Panc1 (cell line): ENCODE data around the gene OR51B4. TPM values are rescaled to one million over a fixed set of nuclear protein-coding genes. Genes with fewer than 3 reads are reported as not detected.

Experiments
- ATAC-seq: fragments of 200-7000 bp; cut with Tn5 transposase; 2 replicates; pipeline ENCODE4 v1.9.1; 2020; ENCODE audit warnings: mild to moderate bottlenecking, moderate library complexity
- BruUV-seq: library from RNA; stranded (reverse); fragments of 400-500 nt; replicated peaks from 2 replicates; lab custom pipeline; 2021; lab: Mats Ljungman, UMichigan
- CTCF ChIA-PET: fragments of 300-600 bp; sonication (Branson Sonifier 250); formaldehyde crosslinking; loops from one replicate; lab custom pipeline; 2022; ENCODE audit warnings: antibody characterized with exemption; lab: Charles Lee
- POLR2A ChIA-PET: fragments of 300-600 bp; sonication (Branson Sonifier 250); formaldehyde crosslinking; loops from one replicate; lab custom pipeline; 2022; ENCODE audit warnings: antibody characterized with exemption; lab: Charles Lee
- DNase-seq: peaks from one replicate; pipeline ENCODE4 v3.0.0-alpha.2; 2010; ENCODE audit warnings: low read depth, low spot score
- H3K27ac ChIP-seq: 2 replicates; pipeline ENCODE4 v1.5.1; 2011; ENCODE audit warnings: mild to moderate bottlenecking, low read length, inconsistent platforms
- H3K27me3 ChIP-seq: fragments of 200-500 bp; sonication (Bioruptor generic); 2 replicates; pipeline ENCODE4 v1.6.0; 2014; ENCODE audit warnings: low read length, inconsistent platforms; ENCODE audit not compliant: control insufficient read depth, insufficient read depth
- H3K36me3 ChIP-seq: fragments of 200-500 bp; sonication (Bioruptor generic); 2 replicates; pipeline ENCODE4 v1.5.1; 2014; ENCODE audit warnings: inconsistent platforms, mild to moderate bottlenecking, low read length, moderate library complexity; ENCODE audit not compliant: control insufficient read depth, insufficient read depth
- H3K4me1 ChIP-seq: 2 replicates; pipeline ENCODE4 v1.5.1; 2011; ENCODE audit warnings: inconsistent platforms, mild to moderate bottlenecking, low read length, moderate library complexity; ENCODE audit not compliant: control insufficient read depth, insufficient read depth
- H3K4me3 ChIP-seq, 2 experiments: 2 replicates each; pipeline ENCODE4 v1.5.1; 2011 to 2012; ENCODE audit warnings: low read depth in 2 of 2, low read length in 2 of 2, mild to moderate bottlenecking in 2 of 2, inconsistent platforms in 1 of 2, moderate library complexity in 1 of 2
- H3K9me3 ChIP-seq: fragments of 200-500 bp; sonication (Bioruptor generic); 2 replicates; pipeline ENCODE4 v1.5.1; 2014; ENCODE audit warnings: low read depth, mild to moderate bottlenecking, inconsistent platforms, low read length, moderate library complexity; ENCODE audit not compliant: control insufficient read depth, insufficient read depth
- POLR2AphosphoS5 ChIP-seq: IDR thresholded peaks from 2 replicates; pipeline ENCODE4 v1.6.1; 2012; ENCODE audit warnings: mild to moderate bottlenecking, low read depth, low read length, moderate library complexity
- SIN3A ChIP-seq: IDR thresholded peaks from 2 replicates; pipeline ENCODE4 v1.6.1; 2012; ENCODE audit warnings: low read depth, mild to moderate bottlenecking, low read length, moderate library complexity, borderline replicate concordance; ENCODE audit not compliant: insufficient read depth
- TCF7L2 ChIP-seq: IDR thresholded peaks from 2 replicates; pipeline ENCODE4 v1.6.1; 2011; ENCODE audit warnings: mild to moderate bottlenecking, low read depth, low read length, inconsistent platforms
- in situ Hi-C: cut with HindIII; loops from 2 replicates; pipeline ENCODE4 v1.10.0; 2016; ENCODE audit warnings: low sequenced_read_pairs, low pct_unique_long_range_greater_than_20kb
- intact Hi-C: fragments of 100-400 bp; cut with micrococcal nuclease; formaldehyde crosslinking; loops from one replicate; pipeline ENCODE4 v1.10.0; 2022; ENCODE audit not compliant: unreplicated experiment
- total RNA-seq: library from RNA; stranded (reverse); gene quantifications from one replicate; pipeline ENCODE4 v1.2.1, GENCODE V29; 2021; ENCODE audit not compliant: unreplicated experiment
- TF ChIP-seq, protein P1 (sequence below): fragments of 450-650 bp; IDR thresholded peaks from 2 replicates; pipeline ENCODE4 v1.5.1; 2017; ENCODE audit warnings: mild to moderate bottlenecking
- TF ChIP-seq, protein P2 (sequence below), 2 experiments: IDR thresholded peaks; 2 replicates each; pipeline ENCODE4 v1.6.1; 2011 to 2012; ENCODE audit warnings: low read depth in 2 of 2, control low read depth in 1 of 2, low read length in 1 of 2, mild to moderate bottlenecking in 1 of 2, moderate library complexity in 1 of 2; ENCODE audit not compliant: insufficient read depth in 1 of 2

Gene OR51B4
- total RNA-seq, 1 experiment from 2014 or later = not detected

DNA sequence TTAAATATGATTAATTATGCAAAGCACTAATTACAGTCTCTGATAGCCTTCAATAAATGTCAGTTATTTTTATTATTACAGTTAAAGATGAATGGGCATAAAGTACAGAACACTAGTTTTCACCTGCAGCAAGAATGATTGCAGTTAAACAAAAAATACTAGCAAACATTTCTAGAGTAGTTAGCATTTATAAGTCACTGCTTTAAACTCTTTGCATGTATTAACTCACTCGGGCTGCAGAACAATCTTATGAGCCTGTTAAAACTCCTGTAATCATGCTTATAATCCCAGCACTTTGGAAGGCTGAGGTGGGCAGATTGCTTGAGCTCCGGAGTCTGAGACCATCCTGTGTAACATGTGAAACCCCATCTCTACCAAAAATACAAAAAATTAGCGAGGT lies 14.8 kb downstream of the OR51B4 start:
- no peak for DNase-seq
- TF ChIP-seq, protein P1, sequence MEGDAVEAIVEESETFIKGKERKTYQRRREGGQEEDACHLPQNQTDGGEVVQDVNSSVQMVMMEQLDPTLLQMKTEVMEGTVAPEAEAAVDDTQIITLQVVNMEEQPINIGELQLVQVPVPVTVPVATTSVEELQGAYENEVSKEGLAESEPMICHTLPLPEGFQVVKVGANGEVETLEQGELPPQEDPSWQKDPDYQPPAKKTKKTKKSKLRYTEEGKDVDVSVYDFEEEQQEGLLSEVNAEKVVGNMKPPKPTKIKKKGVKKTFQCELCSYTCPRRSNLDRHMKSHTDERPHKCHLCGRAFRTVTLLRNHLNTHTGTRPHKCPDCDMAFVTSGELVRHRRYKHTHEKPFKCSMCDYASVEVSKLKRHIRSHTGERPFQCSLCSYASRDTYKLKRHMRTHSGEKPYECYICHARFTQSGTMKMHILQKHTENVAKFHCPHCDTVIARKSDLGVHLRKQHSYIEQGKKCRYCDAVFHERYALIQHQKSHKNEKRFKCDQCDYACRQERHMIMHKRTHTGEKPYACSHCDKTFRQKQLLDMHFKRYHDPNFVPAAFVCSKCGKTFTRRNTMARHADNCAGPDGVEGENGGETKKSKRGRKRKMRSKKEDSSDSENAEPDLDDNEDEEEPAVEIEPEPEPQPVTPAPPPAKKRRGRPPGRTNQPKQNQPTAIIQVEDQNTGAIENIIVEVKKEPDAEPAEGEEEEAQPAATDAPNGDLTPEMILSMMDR = no peak
- TF ChIP-seq TCF7L2 (no peak), POLR2AphosphoS5 (no peak), SIN3A (no peak)
- TF ChIP-seq, protein P2, sequence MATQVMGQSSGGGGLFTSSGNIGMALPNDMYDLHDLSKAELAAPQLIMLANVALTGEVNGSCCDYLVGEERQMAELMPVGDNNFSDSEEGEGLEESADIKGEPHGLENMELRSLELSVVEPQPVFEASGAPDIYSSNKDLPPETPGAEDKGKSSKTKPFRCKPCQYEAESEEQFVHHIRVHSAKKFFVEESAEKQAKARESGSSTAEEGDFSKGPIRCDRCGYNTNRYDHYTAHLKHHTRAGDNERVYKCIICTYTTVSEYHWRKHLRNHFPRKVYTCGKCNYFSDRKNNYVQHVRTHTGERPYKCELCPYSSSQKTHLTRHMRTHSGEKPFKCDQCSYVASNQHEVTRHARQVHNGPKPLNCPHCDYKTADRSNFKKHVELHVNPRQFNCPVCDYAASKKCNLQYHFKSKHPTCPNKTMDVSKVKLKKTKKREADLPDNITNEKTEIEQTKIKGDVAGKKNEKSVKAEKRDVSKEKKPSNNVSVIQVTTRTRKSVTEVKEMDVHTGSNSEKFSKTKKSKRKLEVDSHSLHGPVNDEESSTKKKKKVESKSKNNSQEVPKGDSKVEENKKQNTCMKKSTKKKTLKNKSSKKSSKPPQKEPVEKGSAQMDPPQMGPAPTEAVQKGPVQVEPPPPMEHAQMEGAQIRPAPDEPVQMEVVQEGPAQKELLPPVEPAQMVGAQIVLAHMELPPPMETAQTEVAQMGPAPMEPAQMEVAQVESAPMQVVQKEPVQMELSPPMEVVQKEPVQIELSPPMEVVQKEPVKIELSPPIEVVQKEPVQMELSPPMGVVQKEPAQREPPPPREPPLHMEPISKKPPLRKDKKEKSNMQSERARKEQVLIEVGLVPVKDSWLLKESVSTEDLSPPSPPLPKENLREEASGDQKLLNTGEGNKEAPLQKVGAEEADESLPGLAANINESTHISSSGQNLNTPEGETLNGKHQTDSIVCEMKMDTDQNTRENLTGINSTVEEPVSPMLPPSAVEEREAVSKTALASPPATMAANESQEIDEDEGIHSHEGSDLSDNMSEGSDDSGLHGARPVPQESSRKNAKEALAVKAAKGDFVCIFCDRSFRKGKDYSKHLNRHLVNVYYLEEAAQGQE (IDR thresholded peaks at IDR 0.05; ENCODE audit: insufficient read depth in 1 of 2, low read depth in 2 of 2, low read length in 1 of 2) = no peak
- BruUV-seq = no TSS peak
- in situ Hi-C loops (no loop called here), intact Hi-C loops (loop anchor here (10.0 kb wide), 1 partner anchor 1102 kb away; no protein-coding TSS in a partner anchor)
- Histone ChIP-seq H3K4me1 (no peaks in the 10 kb centered on the region), H3K4me3 (no peak overlapping the region), H3K27ac (no peak overlapping the region), H3K36me3 (no peaks in the 10 kb centered on the region), H3K9me3 (no peaks in the 10 kb centered on the region), H3K27me3 (no peaks in the 10 kb centered on the region)
- POLR2A ChIA-PET = no interaction called here
- CTCF ChIA-PET = no interaction called here
- no peak for ATAC-seq

DNA sequence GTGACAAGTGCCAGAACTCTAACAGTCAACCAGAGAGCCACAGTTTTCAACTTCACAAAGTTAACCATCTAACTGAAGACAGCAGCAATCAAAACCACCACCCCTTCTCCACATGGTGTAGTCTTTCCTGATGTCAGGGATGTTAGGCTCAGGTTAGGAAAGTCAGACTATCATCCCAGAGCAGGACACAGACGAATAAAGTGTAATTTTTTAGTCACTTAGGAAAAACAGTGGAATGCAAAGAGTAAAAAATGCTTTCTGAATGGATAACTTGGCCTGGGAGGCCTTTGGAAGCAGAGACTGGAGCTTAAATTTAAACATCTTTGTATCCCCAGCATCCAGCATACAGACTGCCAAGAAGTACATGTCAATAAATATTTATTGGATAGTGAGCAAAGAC lies 15.4 kb downstream of the OR51B4 start:
- no peaks in the 10 kb centered on the region for H3K4me1 ChIP-seq
- no peak overlapping the region for H3K4me3 ChIP-seq
- BruUV-seq = no TSS peak
- no peaks in the 10 kb centered on the region for H3K36me3 ChIP-seq
- in situ Hi-C loops = no loop called here
- no peaks in the 10 kb centered on the region for H3K27me3 ChIP-seq
- ChIA-PET CTCF (no interaction called here), POLR2A (no interaction called here)
- DNase-seq (no peak), ATAC-seq (no peak)
- TF ChIP-seq POLR2AphosphoS5 (no peak), SIN3A (no peak), TCF7L2 (no peak)
- TF ChIP-seq, protein P1 = no peak
- TF ChIP-seq, protein P2 (IDR thresholded peaks at IDR 0.05; ENCODE audit: insufficient read depth in 1 of 2, low read depth in 2 of 2, low read length in 1 of 2) = no peak
- intact Hi-C loops = loop anchor here (10.0 kb wide), 1 partner anchor 1102 kb away; no protein-coding TSS in a partner anchor
- no peaks in the 10 kb centered on the region for H3K9me3 ChIP-seq
- H3K27ac ChIP-seq = no peak overlapping the region
